Lower leg skin (tissue), 3 donors: ENCODE measurements around the gene RNF34.

Source experiments
- POLR2A ChIP-seq, 2 donors: fragments of 450-650 bp; IDR thresholded peaks; one replicate each; pipeline ENCODE4 v1.6.1; 2016 to 2017; ENCODE audit warnings: antibody characterized with exemption in 2 of 2, mild to moderate bottlenecking in 1 of 2, moderate library complexity in 1 of 2
- TF ChIP-seq, protein P1 (sequence below), 3 donors: fragments of 450-650 bp; IDR thresholded peaks; one replicate each; pipeline ENCODE4 v1.5.1; 2016; ENCODE audit warnings: antibody characterized with exemption in 3 of 3, mild to moderate bottlenecking in 3 of 3, moderate library complexity in 2 of 3

DNA sequence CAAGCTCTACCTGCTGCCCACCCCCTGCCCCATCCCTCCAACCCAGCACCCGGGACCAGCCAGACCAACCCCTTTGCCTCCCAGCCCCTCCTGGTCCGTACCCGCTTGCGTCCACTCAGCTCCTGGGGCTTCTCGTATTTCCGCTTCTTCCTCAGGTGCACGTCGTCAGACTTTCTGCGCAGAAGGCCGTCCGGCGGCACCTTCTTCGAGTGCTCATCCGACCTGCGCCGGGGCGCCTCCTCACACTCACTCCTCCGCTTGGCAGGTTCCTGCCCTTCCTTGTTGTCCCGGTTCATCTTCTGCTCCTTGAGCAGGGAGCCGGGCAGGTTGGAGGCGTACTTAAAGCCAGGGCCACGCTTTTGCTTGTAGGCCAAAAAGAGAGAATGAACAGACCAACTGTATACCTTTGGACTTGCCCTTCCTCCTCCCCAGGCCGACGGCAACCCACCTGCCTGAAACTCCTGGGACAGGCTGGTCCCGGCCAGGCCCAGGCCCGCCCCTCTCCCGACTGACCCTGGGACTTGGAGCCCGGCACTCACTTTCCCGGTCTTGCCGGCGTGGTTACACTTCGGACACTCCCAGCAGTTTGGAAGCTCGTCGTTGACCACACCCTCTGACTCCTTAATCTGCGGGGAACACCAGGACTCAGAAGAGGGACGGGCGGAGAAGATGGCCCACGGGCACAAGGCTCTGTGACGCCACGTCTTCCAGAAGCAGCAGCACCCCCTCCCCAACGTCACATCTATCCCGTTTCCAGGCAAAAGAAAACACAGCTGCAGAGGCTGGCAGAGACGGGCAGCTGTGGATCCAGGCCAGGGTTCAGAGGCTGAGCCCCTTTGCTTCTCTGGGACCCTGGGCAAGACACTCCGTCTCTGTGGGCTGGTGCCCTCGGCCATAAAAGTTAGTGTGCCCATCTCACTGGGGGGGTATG lies 44.3 kb downstream of the RNF34 start:
- TF ChIP-seq, protein P1, sequence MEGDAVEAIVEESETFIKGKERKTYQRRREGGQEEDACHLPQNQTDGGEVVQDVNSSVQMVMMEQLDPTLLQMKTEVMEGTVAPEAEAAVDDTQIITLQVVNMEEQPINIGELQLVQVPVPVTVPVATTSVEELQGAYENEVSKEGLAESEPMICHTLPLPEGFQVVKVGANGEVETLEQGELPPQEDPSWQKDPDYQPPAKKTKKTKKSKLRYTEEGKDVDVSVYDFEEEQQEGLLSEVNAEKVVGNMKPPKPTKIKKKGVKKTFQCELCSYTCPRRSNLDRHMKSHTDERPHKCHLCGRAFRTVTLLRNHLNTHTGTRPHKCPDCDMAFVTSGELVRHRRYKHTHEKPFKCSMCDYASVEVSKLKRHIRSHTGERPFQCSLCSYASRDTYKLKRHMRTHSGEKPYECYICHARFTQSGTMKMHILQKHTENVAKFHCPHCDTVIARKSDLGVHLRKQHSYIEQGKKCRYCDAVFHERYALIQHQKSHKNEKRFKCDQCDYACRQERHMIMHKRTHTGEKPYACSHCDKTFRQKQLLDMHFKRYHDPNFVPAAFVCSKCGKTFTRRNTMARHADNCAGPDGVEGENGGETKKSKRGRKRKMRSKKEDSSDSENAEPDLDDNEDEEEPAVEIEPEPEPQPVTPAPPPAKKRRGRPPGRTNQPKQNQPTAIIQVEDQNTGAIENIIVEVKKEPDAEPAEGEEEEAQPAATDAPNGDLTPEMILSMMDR (IDR thresholded peaks at IDR 0.05) = no peak
- TF ChIP-seq POLR2A (IDR thresholded peaks at IDR 0.05) = no peak
